Keratinocyte (primary cell): Measurements from ENCODE around the gene RPP21. TPM values are rescaled to one million over a fixed set of nuclear protein-coding genes. Genes with fewer than 3 reads are reported as not detected.

Experiments used
- DNase-seq: peaks from one replicate; pipeline ENCODE4 v3.0.0-alpha.2; 2011; ENCODE audit warnings: low read depth, missing footprints, low spot score
- FAIRE-seq: peaks from 2 replicates; lab custom pipeline; 2011; peaks lifted over from hg19 to GRCh38; lab: Jason Lieb, UNC
- H2AFZ ChIP-seq: 2 replicates; pipeline ENCODE4 v1.6.0; 2012; ENCODE audit warnings: low read length, control low read depth, inconsistent platforms; ENCODE audit not compliant: control insufficient read depth
- H3K27ac ChIP-seq: 2 replicates; pipeline ENCODE4 v1.5.1; 2011; ENCODE audit warnings: low read length; ENCODE audit not compliant: control insufficient read depth, insufficient read depth
- H3K27me3 ChIP-seq: 3 replicates; pipeline ENCODE4 v1.6.0; 2011; ENCODE audit warnings: low read length; ENCODE audit not compliant: control insufficient read depth, insufficient read depth; ENCODE audit errors: extremely low read depth
- H3K36me3 ChIP-seq, 2 experiments: 2 replicates in 1 of 2; 3 replicates in 1 of 2; pipeline ENCODE4 v1.5.1; 2011; ENCODE audit warnings: low read length in 2 of 2, mild to moderate bottlenecking in 1 of 2; ENCODE audit not compliant: control insufficient read depth in 2 of 2, insufficient read depth in 2 of 2; ENCODE audit errors: extremely low read depth in 1 of 2
- H3K4me1 ChIP-seq: 3 replicates; pipeline ENCODE4 v1.5.1; 2011; ENCODE audit warnings: low read length; ENCODE audit not compliant: control insufficient read depth, insufficient read depth; ENCODE audit errors: extremely low read depth
- H3K4me2 ChIP-seq: 3 replicates; pipeline ENCODE4 v1.6.0; 2011; ENCODE audit warnings: low read depth, low read length; ENCODE audit not compliant: control insufficient read depth, insufficient read depth; ENCODE audit errors: extremely low read depth
- H3K4me3 ChIP-seq, 3 experiments: fragments of 200-600 bp in 1 of 3; sonication (generic) in 1 of 3; 2 replicates in 2 of 3; 3 replicates in 1 of 3; pipeline ENCODE4 v1.5.1; 2011 to 2016; ENCODE audit warnings: low read length in 3 of 3, mild to moderate bottlenecking in 3 of 3, control low read depth in 2 of 3, inconsistent platforms in 1 of 3, low read depth in 1 of 3, mixed read lengths in 1 of 3, mixed run types in 1 of 3, moderate library complexity in 1 of 3; ENCODE audit not compliant: control insufficient read depth in 2 of 3, insufficient read depth in 2 of 3; ENCODE audit errors: extremely low read depth in 1 of 3
- H3K79me2 ChIP-seq: 2 replicates; pipeline ENCODE4 v1.6.0; 2012; ENCODE audit warnings: low read length; ENCODE audit not compliant: control insufficient read depth, insufficient read depth
- H3K9ac ChIP-seq: 3 replicates; pipeline ENCODE4 v1.6.0; 2011; ENCODE audit warnings: low read length; ENCODE audit not compliant: control insufficient read depth, insufficient read depth; ENCODE audit errors: extremely low read depth
- H3K9me1 ChIP-seq: 3 replicates; pipeline ENCODE4 v1.6.0; 2011; ENCODE audit warnings: low read length; ENCODE audit not compliant: control insufficient read depth, insufficient read depth; ENCODE audit errors: extremely low read depth
- H3K9me3 ChIP-seq: 2 replicates; pipeline ENCODE4 v1.5.1; 2012; ENCODE audit warnings: low read depth, low read length; ENCODE audit not compliant: control insufficient read depth
- H4K20me1 ChIP-seq: 3 replicates; pipeline ENCODE4 v1.6.0; 2011; ENCODE audit warnings: low read length; ENCODE audit not compliant: control insufficient read depth, insufficient read depth; ENCODE audit errors: extremely low read depth
- EZH2 ChIP-seq: IDR thresholded peaks from one replicate; pipeline ENCODE4 v1.6.1; 2012; ENCODE audit warnings: inconsistent platforms, mild to moderate bottlenecking, low read length, moderate library complexity
- dilution Hi-C: fragments of 300-500 bp; cut with MboI; formaldehyde crosslinking; loops from one replicate; pipeline ENCODE4 v1.7.0; 2020; ENCODE audit warnings: low sequenced_read_pairs; ENCODE audit not compliant: extremely low pct_ligation_motif_present
- polyA minus RNA-seq, 3 experiments: library from RNA; depleted of rRNA, polyadenylated mRNA; stranded (reverse); fragments of >200 nt; gene quantifications; 1 replicate in 1 of 3; 2 replicates in 1 of 3; 3 replicates in 1 of 3; pipeline ENCODE4 v1.2.3, GENCODE V29; 2011
- polyA plus RNA-seq, 5 experiments: library from polyadenylated mRNA; depleted of rRNA in 3 of 5; stranded (reverse) in 3 of 5; stranded (forward) in 1 of 5; unstranded in 1 of 5; fragments of >200 nt; gene quantifications; 1 replicate in 1 of 5; 2 replicates in 3 of 5; 3 replicates in 1 of 5; pipeline versions ENCODE4 v1.2.1 to v1.2.3, GENCODE V29; 2011 to 2012; ENCODE audit warnings: missing spikeins in 2 of 5, low read depth in 1 of 5, low replicate concordance in 1 of 5
- TF ChIP-seq, protein P1 (sequence below), 3 experiments: IDR thresholded peaks in 1 of 3; conservative IDR thresholded peaks in 1 of 3; optimal IDR thresholded peaks in 1 of 3; 2 replicates in 2 of 3; 3 replicates in 1 of 3; pipeline versions ENCODE3 to v1.5.1; 2011; ENCODE audit warnings: low read length in 3 of 3, mild to moderate bottlenecking in 3 of 3, moderate library complexity in 2 of 3, control low read depth in 1 of 3, inconsistent platforms in 1 of 3; ENCODE audit not compliant: insufficient read depth in 2 of 3; ENCODE audit errors: extremely low read depth in 1 of 3

The RPP21 gene
- polyA plus RNA-seq (25.7 to 40.5 TPM (median 26.8 TPM) in 3 replicates), polyA minus RNA-seq (5.8 to 24.4 TPM (median 11.1 TPM) in 3 replicates)
- polyA plus RNA-seq (2011; ENCODE audit: low read depth): 11.4 TPM
- 16.8 and 42.1 TPM in 2 replicates for polyA plus RNA-seq (2011; cell fraction: cytosol; rRNA removed)
- polyA plus RNA-seq (2011; cell fraction: nucleus; rRNA removed): 24.3 and 31.3 TPM in 2 replicates
- polyA plus RNA-seq (2012; ENCODE audit: low replicate concordance): 43.3 and 61.2 TPM in 2 replicates
- polyA minus RNA-seq (2011; cell fraction: cytosol; rRNA and poly(A)+ RNA removed): 28.8 TPM
- 2.7 and 5.9 TPM in 2 replicates for polyA minus RNA-seq (2011; cell fraction: nucleus; rRNA and poly(A)+ RNA removed)

DNA sequence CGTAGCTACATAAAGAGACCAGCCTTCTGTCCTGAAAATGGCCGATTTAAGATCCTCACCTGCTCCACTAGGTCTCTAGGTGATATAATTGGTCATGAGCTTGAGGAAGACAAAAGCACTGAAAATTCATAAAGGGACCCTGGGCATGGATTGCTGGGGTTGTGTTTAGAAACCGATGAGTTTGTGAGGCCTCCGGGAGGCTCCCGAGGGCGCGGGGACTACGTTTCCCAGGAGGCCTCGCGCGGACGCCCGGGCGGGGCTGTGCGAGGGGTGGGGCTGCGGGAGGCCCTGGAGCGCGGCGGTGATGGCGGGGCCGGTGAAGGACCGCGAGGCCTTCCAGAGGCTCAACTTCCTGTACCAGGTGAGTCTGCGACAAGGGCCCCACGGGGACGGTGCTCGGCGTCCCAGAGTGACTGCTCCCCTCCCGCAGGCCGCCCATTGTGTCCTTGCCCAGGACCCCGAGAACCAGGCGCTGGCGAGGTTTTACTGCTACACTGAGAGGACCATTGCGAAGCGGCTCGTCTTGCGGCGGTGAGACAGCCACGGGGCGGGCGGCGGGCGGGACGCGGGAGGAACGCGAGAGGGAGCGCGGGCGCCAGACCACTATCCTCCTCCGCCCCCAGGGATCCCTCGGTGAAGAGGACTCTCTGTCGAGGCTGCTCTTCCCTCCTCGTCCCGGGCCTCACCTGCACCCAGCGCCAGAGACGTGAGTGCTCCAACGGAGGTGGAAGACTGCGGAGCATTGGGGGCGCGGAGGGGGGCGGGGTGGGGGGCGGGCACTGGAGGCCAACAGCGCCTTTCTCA lies at the start of gene RPP21:
Gene RPP21, plus strand, starts transcription at position 289 of the 804 bp plus-strand sequence. Its CDS starts 16 bp downstream, at position 305.
- no peak for FAIRE-seq

DNA sequence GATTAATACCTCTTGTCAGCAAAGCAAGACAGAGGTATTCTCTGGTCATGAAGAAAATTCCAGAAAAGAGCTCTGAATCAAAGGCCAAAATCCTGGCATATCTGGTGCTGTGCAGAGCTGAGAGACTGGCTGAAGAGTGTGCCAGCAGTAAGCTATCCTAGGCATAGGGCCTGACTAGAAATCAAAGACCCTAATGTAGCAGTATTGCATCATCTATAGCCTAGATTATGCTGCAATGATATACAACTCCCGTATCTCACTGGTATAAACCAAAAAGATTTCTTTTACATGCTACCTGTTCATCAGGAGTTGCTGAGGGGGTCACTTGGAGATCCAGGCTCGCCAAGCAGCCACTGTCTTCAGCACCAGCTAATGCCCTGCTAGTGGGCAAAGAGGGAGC lies 49.1 kb upstream of the RPP21 start:
- FAIRE-seq (no peak), DNase-seq (no peak)
- TF ChIP-seq, protein P1, sequence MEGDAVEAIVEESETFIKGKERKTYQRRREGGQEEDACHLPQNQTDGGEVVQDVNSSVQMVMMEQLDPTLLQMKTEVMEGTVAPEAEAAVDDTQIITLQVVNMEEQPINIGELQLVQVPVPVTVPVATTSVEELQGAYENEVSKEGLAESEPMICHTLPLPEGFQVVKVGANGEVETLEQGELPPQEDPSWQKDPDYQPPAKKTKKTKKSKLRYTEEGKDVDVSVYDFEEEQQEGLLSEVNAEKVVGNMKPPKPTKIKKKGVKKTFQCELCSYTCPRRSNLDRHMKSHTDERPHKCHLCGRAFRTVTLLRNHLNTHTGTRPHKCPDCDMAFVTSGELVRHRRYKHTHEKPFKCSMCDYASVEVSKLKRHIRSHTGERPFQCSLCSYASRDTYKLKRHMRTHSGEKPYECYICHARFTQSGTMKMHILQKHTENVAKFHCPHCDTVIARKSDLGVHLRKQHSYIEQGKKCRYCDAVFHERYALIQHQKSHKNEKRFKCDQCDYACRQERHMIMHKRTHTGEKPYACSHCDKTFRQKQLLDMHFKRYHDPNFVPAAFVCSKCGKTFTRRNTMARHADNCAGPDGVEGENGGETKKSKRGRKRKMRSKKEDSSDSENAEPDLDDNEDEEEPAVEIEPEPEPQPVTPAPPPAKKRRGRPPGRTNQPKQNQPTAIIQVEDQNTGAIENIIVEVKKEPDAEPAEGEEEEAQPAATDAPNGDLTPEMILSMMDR (optimal IDR thresholded peaks at IDR 0.05 in 1 of 3, IDR thresholded peaks at IDR 0.05 in 1 of 3, conservative IDR thresholded peaks at IDR 0.05 in 1 of 3; ENCODE audit: extremely low read depth in 1 of 3, insufficient read depth in 2 of 3, low read length in 3 of 3): no peak
- no peak for TF ChIP-seq EZH2
- no peak overlapping the region for H3K4me2 ChIP-seq
- H3K27ac ChIP-seq: no peak overlapping the region
- no peak overlapping the region for H3K4me3 ChIP-seq
- no peak overlapping the region for H3K9ac ChIP-seq
- no peaks in the 10 kb centered on the region for H3K9me1 ChIP-seq
- no peaks in the 10 kb centered on the region for H3K9me3 ChIP-seq
- no peaks in the 10 kb centered on the region for H4K20me1 ChIP-seq
- dilution Hi-C loops: no loop called here
- peaks cover 9 to 11% of the 10 kb centered on the region in 2 experiments for H3K36me3 ChIP-seq
- no peak overlapping the region for H2AFZ ChIP-seq
- no peaks in the 10 kb centered on the region for H3K79me2 ChIP-seq
- H3K4me1 ChIP-seq: no peaks in the 10 kb centered on the region
- H3K27me3 ChIP-seq: no peaks in the 10 kb centered on the region

More for the DNA sequence above, at the start of gene RPP21:
- H3K9me1 ChIP-seq: no peaks in the 10 kb centered on the region
- H3K79me2 ChIP-seq: peaks cover 2% of the 10 kb centered on the region
- H3K4me1 ChIP-seq: peaks cover 9% of the 10 kb centered on the region
- H3K4me2 ChIP-seq: peak within 1 kb of the TSS; percentile 78
- no peaks in the 10 kb centered on the region for H3K27me3 ChIP-seq
- TF ChIP-seq, protein P1 (optimal IDR thresholded peaks at IDR 0.05 in 1 of 3, IDR thresholded peaks at IDR 0.05 in 1 of 3, conservative IDR thresholded peaks at IDR 0.05 in 1 of 3; ENCODE audit: extremely low read depth in 1 of 3, insufficient read depth in 2 of 3, low read length in 3 of 3): no peak
- no peak for TF ChIP-seq EZH2
- H3K27ac ChIP-seq: peak within 1 kb of the TSS; percentile 76
- no peaks in the 10 kb centered on the region for H4K20me1 ChIP-seq
- H3K4me3 ChIP-seq: peak within 1 kb of the TSS; percentile 76 to 79 (median 79)
- H2AFZ ChIP-seq: peak within 1 kb of the TSS; percentile 94
- dilution Hi-C loops: loop anchor here (25.0 kb wide), 1 partner anchor 108 kb away; no protein-coding TSS in a partner anchor
- H3K9ac ChIP-seq: peak within 1 kb of the TSS; percentile 87
- no peaks in the 10 kb centered on the region for H3K9me3 ChIP-seq
- no peak for DNase-seq
- H3K36me3 ChIP-seq: peaks cover 6 to 11% of the 10 kb centered on the region in 2 experiments
